Measurements from ENCODE around the gene NDRG4. TPM values are rescaled to one million over a fixed set of nuclear protein-coding genes. Genes with fewer than 3 reads are reported as not detected.

Gene NDRG4
- polyA plus RNA-seq, 1 of the 3 experiments (the other 2 are of a cell fraction), result 52.0 TPM

GRCh38 chr16:58515871-58516767 lies 16.2 kb downstream of the NDRG4 start:
- H2AFZ ChIP-seq (ENCODE audit: low read depth), result 0 out of 2 replicates have a peak overlapping the region, but pooled peaks have one; percentile 48

More at GRCh38 chr16:58515871-58516767, 16.2 kb downstream of the NDRG4 start:
- H3K4me3 ChIP-seq (ENCODE audit: low read depth in 2 of 2, low read length in 1 of 2), result peak overlapping the region; percentile 65 to 82
- H3K79me2 ChIP-seq (ENCODE audit: insufficient read depth), result no peaks in the 10 kb centered on the region
- peaks cover 44 to 50% of the 10 kb centered on the region in 2 experiments for H3K36me3 ChIP-seq (replicated peaks in 1 of 2; ENCODE audit: control insufficient read depth in 1 of 2, insufficient read depth in 2 of 2, low read length in 1 of 2)
- H3K9me2 ChIP-seq, result no peaks in the 10 kb centered on the region
- H3K9me3 ChIP-seq, result no peaks in the 10 kb centered on the region
- POLR2A ChIA-PET, result interaction anchor here (0.7 to 1.4 kb wide), 2 partner anchors 10 to 21 kb away, joined by 3 to 4 read pairs; no protein-coding TSS in a partner anchor
- CTCF ChIA-PET, result interaction anchor here (0.6 to 10.3 kb wide), 9 partner anchors 14 to 240 kb away, joined by 3 to 62 read pairs (median 3); no protein-coding TSS in a partner anchor
- peak overlapping the region; percentile 62 for H3K9ac ChIP-seq
- H3K4me2 ChIP-seq, result peak overlapping the region; percentile 90
- H4K20me1 ChIP-seq (ENCODE audit: insufficient read depth), result 0 out of 2 replicates have a peak, but pooled peaks cover 3% of the 10 kb centered on the region
- no peak for DNase-seq
- H3K27ac ChIP-seq (ENCODE audit: low read depth in 2 of 2, low read length in 1 of 2), result peak overlapping the region in 1 of 2 experiments; percentile 80; a peak in 3 of 4 replicates
- H3F3A ChIP-seq (replicated peaks; ENCODE audit: insufficient read depth), result peaks cover 27% of the 10 kb centered on the region
- H3K27me3 ChIP-seq (ENCODE audit: insufficient read depth), result no peaks in the 10 kb centered on the region
- WGBS (ENCODE audit: low lambda C conversion rate), result 29% methylated on average over 14 of the region's 66 CpGs
- peaks cover 0 to 10% of the 10 kb centered on the region in 2 experiments; a peak in 1 of 4 replicates for H3K4me1 ChIP-seq (ENCODE audit: control insufficient read depth in 1 of 2, insufficient read depth in 2 of 2, low read depth in 1 of 2, low read length in 1 of 2)
- no peak for TF ChIP-seq TCF12 (IDR thresholded peaks at IDR 0.05)
- TF ChIP-seq REST (IDR thresholded peaks at IDR 0.05; ENCODE audit: low read depth, low read length), result no peak
- no peak for TF ChIP-seq EZH2phosphoT487 (IDR thresholded peaks at IDR 0.05; ENCODE audit: borderline replicate concordance, low read depth)
- no peak for TF ChIP-seq POLR2AphosphoS5 (IDR thresholded peaks at IDR 0.05; ENCODE audit: low read depth, low read length)
- no peak for TF ChIP-seq IRF3 (IDR thresholded peaks at IDR 0.05; ENCODE audit: low read depth, low read length)
- no peak for TF ChIP-seq USF1 (IDR thresholded peaks at IDR 0.05; ENCODE audit: borderline replicate concordance, low read depth)
- TF ChIP-seq CTCF (IDR thresholded peaks at IDR 0.05), result no peak; the same call in 1 of the 2 replicates
- no peak for TF ChIP-seq MAX (IDR thresholded peaks at IDR 0.05; ENCODE audit: low read depth)
- TF ChIP-seq PBX3 (IDR thresholded peaks at IDR 0.05), result no peak
- TF ChIP-seq CHD2 (IDR thresholded peaks at IDR 0.05; ENCODE audit: low read length, partially characterized antibody), result no peak
- no peak for TF ChIP-seq USF2 (IDR thresholded peaks at IDR 0.05; ENCODE audit: borderline replicate concordance, low read depth, low read length)
- no peak for TF ChIP-seq SMC3 (IDR thresholded peaks at IDR 0.05; ENCODE audit: low read depth, low read length)
- TF ChIP-seq GATA2 (CRISPR knock-in tag; IDR thresholded peaks at IDR 0.05), result no peak
- TF ChIP-seq TAF1 (IDR thresholded peaks at IDR 0.05; ENCODE audit: borderline replicate concordance, low read depth, low read length), result no peak
- no peak for TF ChIP-seq ELF1 (IDR thresholded peaks at IDR 0.05)
- TF ChIP-seq EP300 (IDR thresholded peaks at IDR 0.05; ENCODE audit: borderline replicate concordance in 1 of 2, low read depth in 1 of 2, low read length in 1 of 2), result no peak

Measured in SK-N-SH (cell line).